SK-N-MC (cell line): Measurements from ENCODE around the gene MYO7A.

Source experiments
- EZH2 ChIP-seq: fragments of 200-600 bp; sonication (generic); IDR thresholded peaks from one replicate; pipeline ENCODE4 v1.6.1; 2017; ENCODE audit warnings: antibody characterized with exemption
- FOXP2 ChIP-seq: optimal IDR thresholded peaks from 2 replicates; pipeline ENCODE3; 2011; ENCODE audit warnings: mild to moderate bottlenecking, moderate library complexity; ENCODE audit not compliant: insufficient read depth; ENCODE audit errors: extremely low read length, control extremely low read depth
- POLR2AphosphoS5 ChIP-seq: IDR thresholded peaks from 2 replicates; pipeline ENCODE4 v1.6.1; 2012; ENCODE audit warnings: mild to moderate bottlenecking, low read depth, low read length, borderline replicate concordance

DNA sequence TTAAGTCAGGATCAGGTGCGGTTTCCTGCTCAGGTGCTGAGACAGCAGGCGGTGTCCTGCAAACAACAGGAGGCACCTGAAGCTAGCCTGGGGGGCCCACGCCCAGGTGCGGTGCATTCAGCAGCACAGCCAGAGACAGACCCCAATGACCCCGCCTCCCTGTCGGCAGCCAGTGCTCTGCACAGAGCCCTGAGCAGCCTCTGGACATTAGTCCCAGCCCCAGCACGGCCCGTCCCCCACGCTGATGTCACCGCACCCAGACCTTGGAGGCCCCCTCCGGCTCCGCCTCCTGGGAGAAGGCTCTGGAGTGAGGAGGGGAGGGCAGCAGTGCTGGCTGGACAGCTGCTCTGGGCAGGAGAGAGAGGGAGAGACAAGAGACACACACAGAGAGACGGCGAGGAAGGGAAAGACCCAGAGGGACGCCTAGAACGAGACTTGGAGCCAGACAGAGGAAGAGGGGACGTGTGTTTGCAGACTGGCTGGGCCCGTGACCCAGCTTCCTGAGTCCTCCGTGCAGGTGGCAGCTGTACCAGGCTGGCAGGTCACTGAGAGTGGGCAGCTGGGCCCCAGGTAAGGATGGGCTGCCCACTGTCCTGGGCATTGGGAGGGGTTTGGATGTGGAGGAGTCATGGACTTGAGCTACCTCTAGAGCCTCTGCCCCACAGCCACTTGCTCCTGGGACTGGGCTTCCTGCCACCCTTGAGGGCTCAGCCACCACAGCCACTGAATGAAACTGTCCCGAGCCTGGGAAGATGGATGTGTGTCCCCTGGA, at the start of gene MYO7A:
- TF ChIP-seq EZH2 (no peak), FOXP2 (no peak), POLR2AphosphoS5 (no peak)
